HepG2 (cell line): ENCODE results near the gene TMEM220.

Experiments used
- FOXA3 ChIP-seq: IDR thresholded peaks from 2 replicates; pipeline ENCODE4 v1.6.1; 2016; ENCODE audit warnings: missing genetic modification reagents, missing compliant biosample characterization
- IRF2 ChIP-seq: IDR thresholded peaks from 2 replicates; pipeline ENCODE4 v1.6.1; 2018; ENCODE audit warnings: missing genetic modification reagents, missing compliant biosample characterization
- RFX5 ChIP-seq: IDR thresholded peaks from 2 replicates; pipeline ENCODE4 v1.6.1; 2011; ENCODE audit warnings: low read depth, low read length, improper control_type of control experiment
- ZNF282 ChIP-seq: fragments of 450-650 bp; IDR thresholded peaks from 2 replicates; pipeline ENCODE4 v1.6.1; 2018; ENCODE audit not compliant: partially characterized antibody

DNA sequence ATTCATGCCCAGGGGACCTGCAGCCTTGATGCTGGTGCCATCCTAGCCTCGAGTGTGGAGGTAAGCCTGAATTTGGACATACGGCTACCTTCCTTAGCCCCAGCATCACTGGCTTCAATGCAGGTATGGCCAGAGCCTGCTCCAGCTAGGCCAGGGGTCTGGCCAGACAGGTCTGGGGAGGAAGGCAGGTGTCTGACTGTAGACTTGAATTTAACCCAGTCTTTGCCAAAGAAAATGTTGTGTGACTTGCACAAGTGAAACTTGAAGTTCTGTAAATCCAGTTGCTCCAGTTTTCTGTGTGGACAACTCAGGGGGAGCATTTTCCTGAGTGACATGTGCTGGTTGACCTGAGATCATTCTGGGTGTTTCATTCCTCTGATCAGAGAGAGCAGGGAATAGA is 41.3 kb upstream of the TMEM220 start:
- no peak for TF ChIP-seq RFX5
- no peak for TF ChIP-seq IRF2
- no peak for TF ChIP-seq FOXA3 (CRISPR knock-in tag)
- TF ChIP-seq ZNF282 = no peak
